Effector CD8-positive, alpha-beta T cell (primary cell): ENCODE results near the gene TIMM8A.

Experiments used
- DNase-seq: peaks from one replicate; lab custom pipeline; 2025; lab: John Stamatoyannopoulos, UW
- total RNA-seq, 4 experiments: gene quantifications; one replicate each; lab custom pipeline; 2026; lab: John Stamatoyannopoulos, UW

TIMM8A gene, protein sequence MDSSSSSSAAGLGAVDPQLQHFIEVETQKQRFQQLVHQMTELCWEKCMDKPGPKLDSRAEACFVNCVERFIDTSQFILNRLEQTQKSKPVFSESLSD
- 3.5 to 9.1 (median 4.1) reads per million in 4 experiments for total RNA-seq

DNA sequence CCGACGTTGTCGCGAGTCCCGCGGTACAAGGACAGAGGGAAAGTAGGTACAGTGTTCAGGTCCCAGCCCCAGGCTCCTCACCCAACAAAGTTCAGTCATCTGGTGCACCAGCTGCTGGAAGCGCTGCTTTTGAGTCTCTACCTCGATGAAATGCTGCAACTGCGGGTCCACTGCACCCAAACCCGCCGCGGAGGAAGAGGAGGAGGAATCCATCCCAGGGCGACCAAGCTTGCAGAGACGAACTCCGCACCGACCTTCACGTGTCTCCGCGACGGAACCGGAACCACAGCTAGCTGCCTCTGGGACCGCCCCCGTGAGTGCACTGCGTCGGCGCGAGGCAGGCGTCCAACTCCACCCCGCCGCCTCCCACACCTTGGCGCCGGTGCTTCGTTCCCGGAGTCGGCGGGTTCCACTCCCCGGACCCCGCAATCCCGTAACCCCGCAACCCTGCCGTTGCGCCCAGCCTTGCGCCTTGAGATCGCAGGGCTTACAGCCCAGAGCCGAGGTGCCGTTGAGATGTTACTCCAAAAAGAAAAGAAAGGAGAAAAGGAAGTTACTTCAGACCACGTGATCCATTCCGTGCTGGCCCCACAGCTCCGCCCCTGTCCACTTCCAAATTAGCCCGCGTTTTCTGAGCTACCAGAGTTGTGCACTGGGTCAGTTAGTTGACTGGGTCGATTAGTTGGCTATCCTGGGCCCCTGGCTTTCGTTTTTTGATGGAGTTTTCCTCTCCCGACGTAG, at the start of gene TIMM8A:
TSS of gene TIMM8A (minus strand) at position 291 of the 741 bp plus-strand sequence. CDS start at position 213, 78 bp downstream.
- DNase-seq, result peak; percentile 49

DNA sequence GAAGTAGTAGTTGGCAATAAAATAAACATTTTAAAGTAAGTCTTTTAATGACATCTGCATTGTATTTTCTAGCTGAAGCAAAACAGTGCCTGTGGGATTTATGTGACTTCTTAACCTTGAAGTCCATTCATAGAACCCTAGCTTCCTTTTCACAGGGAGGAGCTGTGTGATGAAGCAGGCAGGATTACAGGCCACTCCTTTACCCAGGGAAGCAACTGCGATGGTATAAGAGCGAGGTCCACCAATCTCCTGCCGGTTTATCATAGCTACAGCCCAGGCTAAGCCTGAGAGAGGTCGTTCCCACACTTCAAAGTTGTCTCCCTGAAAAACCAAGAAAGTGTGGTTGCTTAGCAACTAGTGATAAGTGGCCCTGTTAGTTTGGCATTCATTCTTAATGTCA, 49.2 kb upstream of the TIMM8A start:
- no peak for DNase-seq

DNA sequence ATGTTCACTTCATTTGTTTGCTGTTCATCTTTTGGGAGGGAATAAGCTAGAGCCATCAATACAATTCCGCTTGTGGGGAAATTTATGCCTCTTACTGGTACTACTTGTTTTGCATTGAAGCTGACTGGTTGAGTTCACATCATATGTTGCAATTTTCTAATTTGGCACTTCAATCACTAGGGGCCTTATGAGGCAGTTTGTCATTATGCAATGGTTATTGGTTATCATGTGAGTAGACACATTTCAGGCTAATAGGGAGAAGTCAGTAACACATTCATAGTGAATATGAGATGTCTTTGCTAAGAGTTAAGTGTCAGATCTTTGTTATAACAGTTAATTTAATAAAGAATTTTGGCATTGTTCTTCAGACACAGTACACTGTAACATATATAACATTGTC, 47.2 kb upstream of the TIMM8A start:
- DNase-seq, result no peak

DNA sequence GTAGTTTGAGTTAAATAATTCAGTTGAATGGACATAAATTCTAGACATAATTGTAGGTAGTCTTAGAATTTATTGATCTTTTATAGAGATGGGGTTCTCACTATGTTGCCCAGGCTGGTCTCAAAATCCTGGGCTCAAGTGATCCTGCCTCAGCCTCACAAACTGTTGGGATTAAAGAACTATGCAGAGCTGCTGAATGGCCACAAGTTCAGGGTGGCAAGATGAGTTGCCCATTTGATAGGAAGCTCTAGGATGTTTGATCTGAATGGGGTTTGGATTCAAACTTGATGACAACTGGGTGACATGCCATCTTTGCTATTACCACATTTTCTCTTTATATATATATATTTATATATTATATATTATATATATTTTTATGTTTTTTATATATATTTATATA, 45.8 kb upstream of the TIMM8A start:
- no peak for DNase-seq

DNA sequence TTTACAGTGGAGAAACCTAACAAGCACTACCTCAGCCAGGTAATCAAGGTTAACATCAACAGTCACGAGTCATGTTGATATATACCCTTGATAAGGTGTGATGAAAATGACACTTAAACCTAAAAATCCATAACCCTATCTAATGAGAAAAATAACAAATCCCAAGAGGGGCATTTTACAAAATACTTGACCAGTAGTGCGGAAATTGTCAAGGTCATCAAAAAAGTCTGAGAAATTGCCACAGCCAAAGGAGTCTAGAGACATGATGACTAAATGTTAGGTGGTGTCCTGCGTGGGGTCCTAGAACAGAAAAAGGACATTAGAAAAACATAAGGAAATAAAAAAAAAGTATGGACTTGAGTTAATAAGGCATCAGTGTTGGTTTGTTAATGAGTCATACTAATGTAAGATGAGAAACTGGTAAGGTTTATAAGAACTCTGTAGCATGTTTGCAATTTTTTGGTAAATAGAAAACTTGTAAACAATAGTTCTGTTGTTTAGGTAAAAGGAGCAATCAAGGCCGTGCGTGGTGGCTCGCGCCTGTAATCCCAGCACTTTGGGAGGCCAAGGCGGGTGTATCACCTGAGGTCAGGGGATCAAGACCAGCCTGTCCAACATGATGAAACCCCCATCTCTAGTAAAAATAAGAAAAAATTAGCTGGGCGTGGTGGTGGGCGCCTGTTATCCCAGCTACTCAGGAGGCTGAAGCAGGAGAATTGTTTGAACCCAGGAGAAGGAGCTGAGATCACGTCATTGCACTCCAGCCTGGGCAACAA, 45.2 kb upstream of the TIMM8A start:
- no peak for DNase-seq

DNA sequence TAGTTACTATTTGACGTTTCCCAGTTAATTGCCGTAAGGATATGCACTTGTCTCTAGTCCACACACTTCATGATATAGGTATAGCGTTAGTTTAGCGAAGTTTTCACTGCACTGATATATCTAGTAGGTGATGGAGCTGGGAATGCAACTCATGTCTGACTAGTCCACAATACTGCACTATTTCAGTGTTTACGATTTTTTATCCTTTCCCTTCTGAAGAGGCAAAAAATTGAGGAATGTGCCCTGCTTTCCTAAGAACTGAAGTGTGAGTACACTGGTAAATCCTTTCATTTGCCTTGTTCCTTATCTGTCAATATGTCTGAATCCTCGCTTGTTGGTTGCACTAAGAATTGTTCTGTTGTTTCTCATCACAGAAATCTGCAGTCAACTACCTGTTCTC, 43.3 kb upstream of the TIMM8A start:
- DNase-seq, result no peak

DNA sequence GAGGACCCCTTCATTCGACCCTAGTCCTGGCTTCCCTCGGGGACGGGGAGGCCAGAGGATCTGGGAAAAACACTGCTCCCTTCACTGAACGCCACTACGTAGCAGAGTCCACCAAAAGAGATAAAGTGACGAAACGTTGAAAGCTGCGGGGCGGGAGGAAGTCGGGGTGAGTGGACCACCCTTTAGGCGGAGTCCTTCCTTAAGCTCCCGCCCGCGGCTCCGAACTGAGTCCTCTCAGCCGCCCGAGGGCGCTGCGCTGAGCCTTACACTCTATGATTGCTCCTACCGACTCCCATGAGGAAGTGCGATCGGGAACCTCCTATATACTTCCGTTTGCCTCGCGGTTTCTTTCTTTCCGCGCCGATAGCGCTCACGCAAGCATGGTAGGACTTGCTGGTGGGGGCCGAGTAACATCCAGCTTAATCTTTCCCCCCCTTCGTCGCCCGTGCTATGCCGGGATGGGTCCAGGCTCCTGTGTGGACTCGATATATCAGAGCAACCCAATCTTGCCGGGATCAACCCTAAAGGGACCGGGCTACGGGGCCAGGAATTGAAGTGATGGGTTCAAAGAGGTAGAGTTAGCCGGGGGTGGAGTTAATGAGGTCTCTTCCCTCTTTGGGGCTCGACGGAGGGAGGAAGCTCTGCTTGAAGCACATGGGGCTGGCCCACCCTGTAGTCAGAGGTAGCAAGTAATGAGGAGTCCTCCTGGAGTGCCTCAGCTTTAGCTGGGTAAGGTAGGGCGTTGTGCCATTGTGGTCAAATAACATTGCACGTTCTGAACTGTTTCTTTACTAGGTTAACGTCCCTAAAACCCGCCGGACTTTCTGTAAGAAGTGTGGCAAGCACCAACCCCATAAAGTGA, 42.4 kb upstream of the TIMM8A start, which contains the start of gene RPL36A:
TSS of gene RPL36A (plus strand) at position 348 of the 862 bp plus-strand sequence. CDS start at position 381, 33 bp downstream.
- peak; percentile 68 for DNase-seq

DNA sequence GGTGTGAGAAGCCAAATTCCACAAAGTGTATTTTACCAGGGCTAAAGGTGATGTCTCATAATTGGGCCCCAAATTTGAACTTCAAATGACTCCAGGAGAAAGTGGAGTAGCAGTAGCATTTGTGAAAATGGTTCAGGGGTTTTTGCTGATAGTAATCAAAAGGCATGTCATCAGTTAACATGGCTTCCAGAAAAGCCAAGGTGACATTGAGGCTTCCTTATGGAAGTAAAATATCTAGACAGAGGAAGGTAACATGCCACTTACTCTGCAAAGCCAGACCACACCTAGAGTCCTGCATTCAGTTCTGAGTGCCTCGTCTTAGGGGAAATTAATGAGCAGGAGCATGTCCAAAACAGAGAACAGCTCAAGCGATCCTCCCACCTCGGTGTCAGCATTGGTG, 40.1 kb upstream of the TIMM8A start:
- DNase-seq, result no peak

DNA sequence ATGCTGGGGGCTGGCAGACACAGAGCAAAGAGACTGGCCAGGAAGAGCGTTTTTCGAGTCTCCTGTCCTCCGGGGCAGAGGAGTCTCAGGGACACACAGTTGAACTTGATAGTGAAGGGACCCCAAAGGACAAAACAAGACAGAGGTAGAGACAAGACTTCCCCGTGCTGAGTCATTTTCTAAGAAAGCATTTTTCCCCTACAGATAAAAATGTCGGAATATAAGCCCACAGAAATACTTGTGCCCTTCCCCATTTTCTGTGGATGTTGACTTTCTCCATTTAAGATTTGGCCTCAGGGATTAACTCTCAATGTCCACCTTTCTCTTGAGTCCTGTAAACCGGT, 38.0 kb upstream of the TIMM8A start:
- no peak for DNase-seq

DNA sequence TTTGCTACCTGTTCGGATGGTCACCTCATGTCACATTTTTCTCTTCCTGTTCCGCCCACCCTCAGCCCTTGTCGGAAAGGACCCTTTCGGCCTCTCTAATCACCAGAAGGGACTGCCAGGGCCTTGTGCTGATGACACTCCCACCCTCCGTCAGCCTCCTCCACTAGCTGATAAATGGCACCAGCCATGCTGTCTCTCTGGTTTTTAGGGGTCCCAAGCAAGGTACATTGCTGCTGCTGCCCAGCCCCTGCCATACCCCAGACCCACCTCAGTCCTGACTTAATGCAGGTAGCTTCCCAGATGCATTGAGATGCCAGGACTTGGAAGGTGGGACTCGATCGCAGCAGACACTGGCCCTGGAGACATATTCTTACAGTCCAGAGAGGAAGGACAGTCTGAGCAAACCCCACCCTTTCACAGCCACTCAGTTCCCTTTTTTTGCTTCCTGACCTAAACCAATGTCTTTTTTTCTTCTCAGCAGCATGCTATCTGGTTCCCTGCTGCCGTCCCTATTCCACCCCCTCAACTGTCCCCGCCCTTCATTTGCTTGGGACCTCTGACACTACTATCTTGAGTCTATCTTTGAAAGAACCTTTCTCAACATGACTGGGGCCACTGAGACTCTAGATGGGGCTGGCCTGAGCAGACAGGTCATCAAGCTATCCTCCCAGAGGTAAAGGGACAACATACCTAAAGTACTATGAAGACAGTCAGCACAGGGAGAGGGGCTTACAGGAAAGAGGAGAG, 37.4 kb upstream of the TIMM8A start, which contains the start of gene BTK:
TSS of gene BTK (minus strand) at position 397 of the 747 bp plus-strand sequence. CDS start 10,907 bp downstream, outside the sequence.
- DNase-seq, result no peak

DNA sequence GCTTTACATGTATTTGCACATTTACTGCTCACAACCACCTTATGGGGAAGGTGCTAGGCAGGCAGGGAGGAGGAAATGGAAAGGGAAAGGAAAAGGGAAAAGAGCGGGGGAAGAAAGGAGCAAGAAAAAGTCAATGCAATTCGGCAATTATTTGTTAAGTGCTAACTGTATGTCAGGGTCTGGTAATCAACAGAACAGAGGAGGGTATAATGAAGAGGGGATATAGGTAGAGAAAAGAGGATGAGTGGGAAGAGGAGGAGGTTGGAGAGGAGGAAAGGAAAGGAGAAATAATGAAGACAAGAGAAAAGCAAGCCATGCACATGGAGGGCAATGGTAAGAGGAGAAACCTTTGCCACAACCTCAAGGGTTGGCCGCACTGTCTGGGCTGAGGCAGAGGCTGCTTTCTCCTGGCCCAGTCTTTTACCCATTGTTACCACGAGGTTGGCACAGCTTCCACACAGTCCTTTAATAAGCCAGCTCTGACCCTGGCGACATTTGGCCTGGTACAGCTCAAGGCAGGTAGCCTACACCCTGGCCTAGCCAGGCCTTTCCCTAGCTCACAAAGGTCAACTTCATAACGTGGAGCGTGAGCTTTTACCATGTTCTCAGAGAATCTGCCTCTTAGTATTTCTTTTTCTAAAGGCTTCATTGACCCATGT, 36.6 kb upstream of the TIMM8A start:
- no peak for DNase-seq

DNA sequence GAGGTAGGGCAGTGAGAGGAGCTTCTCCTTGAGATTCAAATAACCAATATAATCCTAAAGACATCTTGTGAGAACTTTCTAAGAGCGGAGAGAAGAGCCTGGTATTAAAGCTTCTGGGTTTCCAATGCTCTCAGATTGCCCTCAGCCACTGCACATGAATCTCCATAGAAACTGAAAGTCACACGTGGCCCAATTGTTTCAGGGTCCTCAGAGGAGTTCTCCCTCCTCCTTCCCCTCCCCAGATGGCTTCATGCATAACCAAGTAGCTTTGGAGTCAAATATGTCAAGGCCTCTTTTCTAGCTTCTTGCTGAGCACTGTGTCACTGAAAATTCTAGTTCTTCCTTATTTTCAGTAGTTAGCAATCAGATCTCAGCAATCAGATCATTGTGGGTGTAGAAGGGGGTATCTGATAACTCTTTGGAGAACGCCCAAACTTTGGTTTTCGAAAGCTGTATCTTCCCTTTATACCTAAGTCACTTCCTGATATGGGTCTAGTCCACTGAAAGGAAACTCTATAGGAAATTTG, 35.2 kb upstream of the TIMM8A start:
- no peak for DNase-seq

DNA sequence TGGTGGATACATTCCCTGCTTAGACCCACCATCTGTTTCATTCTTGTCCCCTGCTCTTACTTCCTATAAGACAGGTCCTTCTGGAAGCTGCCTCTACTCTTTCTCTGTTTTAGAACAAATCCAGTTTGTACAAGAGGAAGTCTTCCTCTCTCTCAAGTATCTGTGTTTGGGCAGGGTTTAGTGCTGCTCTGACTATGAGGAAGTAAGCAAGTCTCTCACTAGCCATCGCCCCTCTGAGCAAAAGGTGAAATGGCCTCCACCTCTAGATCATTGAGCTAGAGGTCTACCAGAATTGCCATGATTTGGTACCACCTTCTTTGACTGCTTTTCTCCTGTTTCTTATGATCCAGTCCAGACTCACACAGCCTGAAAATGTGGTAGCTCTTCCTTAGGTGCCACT, 29.0 kb upstream of the TIMM8A start:
- DNase-seq, result no peak

DNA sequence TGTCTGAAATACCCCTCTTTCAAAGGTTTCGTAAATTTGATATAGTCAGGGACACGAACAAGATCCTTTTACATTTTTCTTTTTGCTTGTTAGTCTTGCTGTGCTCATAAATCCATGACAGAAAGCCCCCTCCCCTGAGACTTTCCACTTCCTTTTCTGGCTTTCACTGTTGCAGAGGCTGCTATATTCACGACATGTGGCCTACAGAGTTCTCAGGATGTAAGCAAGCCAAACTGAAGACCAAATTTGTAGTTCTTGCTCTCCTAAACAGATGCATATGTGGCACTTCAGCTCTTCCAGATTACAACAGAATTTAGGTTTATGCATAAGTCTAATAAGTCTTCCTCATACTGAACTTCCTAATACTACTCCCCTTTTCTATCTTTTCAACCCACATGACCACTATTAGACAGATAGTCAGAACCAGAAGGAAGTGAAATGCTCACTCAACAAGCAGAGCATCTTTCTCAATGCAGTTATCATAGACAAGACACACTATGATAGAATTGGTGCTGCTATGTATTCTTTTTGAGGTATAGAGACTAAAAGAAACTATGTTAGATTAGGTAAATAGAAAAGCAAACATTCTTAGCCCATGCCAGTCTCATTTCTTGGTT, 22.5 kb upstream of the TIMM8A start:
- DNase-seq, result no peak

DNA sequence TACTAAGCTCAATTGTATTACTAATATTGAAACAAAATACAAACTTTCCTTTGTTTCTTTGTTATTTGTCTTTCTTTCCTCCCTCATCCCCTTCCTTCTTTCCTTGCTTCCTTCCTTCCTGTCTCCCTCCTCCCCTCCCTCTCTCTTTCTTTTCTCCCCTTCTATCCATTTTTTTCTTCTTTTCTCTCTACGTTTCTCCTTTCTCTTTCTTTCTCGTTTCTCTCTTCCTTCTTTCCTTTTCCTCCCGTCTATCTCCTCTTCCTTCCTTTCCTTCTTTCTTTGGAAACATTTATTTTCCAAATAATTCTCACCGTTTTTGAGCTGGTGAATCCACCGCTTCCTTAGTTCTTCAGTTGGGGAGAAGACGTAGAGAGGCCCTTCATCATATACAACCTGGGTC, 21.1 kb upstream of the TIMM8A start:
- DNase-seq, result no peak

DNA sequence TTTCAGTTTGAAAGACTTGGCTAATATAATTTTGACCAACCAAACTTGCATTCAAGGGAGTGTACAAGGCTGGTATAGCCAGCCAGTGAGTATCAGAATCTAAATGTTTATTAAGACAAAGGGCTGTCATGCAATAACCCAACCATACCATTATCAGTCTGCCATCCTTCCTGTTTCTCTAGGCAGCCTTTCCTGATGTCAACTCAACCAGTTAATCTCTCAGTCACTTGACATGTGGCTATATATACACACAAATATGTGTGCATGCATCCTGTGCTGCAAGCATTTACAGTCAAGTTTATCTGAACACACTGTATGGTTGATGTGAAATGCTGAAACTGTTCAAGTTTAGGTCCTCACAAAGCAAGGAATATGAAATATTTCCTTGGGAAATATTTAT, 20.3 kb upstream of the TIMM8A start:
- no peak for DNase-seq

DNA sequence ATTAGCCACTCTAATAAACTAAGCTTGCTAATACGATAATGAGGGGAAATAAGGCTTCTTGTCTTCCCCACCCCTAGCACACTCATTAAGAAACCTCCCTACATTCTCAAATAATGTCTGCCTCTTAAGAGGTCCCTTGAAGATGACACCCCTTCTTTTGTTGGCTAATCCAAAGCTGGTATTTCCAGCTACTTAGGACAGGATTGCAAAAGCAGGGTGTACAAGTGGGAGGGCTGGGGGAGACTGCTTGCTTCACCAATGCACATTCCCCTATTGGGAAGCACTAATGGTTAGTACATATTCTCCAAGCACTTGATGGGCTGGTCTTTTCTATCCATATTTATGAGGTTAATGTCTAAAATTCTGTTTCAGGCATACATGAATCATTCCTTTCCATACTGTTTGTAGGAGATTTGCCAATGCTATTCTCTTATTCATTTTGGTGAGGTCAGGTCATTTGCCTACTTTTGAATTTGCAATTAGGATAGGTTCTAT, 16.8 kb upstream of the TIMM8A start:
- DNase-seq, result no peak

DNA sequence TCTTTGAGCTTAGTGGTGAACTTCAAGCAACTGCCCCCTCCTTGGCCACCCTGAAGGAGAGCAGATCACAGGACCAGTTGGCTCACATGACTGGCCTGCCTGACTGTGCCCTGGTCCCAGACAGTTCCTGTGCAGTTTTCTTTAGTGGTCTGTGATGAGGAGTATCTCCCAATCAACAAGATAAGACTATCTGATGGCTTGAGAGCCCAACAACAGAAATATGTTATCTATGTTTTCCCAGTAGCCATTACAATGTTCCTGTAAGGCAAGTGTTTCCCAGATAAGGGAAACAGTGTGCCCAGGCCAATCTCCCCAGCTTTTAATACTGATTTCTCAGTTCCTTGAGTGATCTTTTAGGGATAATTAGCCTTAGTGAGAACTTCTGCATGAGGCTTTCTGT, 14.2 kb upstream of the TIMM8A start:
- DNase-seq, result no peak

DNA sequence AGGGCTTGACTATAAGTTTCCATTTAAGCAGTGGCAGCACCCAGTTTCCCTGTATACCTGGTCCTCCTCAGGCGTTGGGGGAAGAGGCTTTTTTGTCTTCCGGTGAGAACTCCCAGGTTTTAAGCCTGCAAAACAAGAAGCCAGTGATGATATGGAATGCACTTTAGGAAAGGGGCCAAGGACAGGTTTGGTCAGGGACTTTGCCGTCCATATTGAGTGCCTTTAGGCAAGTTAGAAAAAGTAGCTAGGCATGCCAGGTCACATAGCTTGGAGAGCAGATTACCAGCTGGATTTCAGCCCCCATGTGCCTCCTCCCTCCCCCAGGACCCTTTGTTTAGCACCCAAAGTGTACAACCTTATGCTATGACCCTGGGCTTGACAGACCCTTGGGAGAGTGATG, 13.6 kb upstream of the TIMM8A start:
- DNase-seq, result no peak

DNA sequence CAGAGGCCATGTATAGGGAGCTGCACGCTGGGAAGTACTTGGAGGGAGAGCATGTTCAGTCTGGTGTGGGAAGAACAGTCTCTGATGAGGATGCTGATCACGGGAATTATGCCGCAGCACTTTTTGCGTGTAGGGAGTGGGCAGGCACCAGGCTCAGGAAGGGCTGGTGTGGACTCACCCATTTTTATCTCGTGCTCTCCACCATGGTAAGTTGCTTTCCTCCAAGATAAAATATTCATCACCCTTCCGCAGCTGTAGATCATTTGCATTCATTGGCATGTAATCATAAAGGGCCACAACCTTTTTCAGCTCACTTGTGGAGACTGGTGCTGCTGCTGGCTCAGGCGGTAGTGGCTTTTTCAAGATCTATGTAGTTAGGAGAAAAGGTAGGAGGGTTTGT, 11.8 kb upstream of the TIMM8A start:
- no peak for DNase-seq
